ENCODE results near the gene GSG1.

GRCh38 chr12:13100605-13100881 lies 2.9 kb downstream of the GSG1 start:
- TF ChIP-seq CTCF (IDR thresholded peaks at IDR 0.05 in 2 of 3, conservative IDR thresholded peaks at IDR 0.05 in 1 of 3; ENCODE audit: borderline replicate concordance in 1 of 3, insufficient read depth in 1 of 3, low read depth in 2 of 3, low read length in 2 of 3) (no peak), YY1 (IDR thresholded peaks at IDR 0.05; ENCODE audit: extremely low read depth, insufficient replicate concordance, low read depth, low read length) (no peak), EZH2 (IDR thresholded peaks at IDR 0.05) (no peak), TCF7L2 (IDR thresholded peaks at IDR 0.05; ENCODE audit: borderline replicate concordance, extremely low read depth, insufficient read depth, insufficient read length) (no peak), POLR2A (IDR thresholded peaks at IDR 0.05; ENCODE audit: borderline replicate concordance, extremely low read depth, insufficient read depth, insufficient read length) (no peak), MAX (IDR thresholded peaks at IDR 0.05) (no peak), CBX3 (IDR thresholded peaks at IDR 0.05; ENCODE audit: low read depth) (no peak)
